WERI-Rb-1 (cell line): ENCODE measurements around the gene FAM47E.

Source experiments
- DNase-seq: peaks from one replicate; pipeline ENCODE4 v3.0.0-alpha.2; 2020
- H3K27ac ChIP-seq: fragments of 250-450 bp; sonication (Bioruptor Pico); 2 replicates; pipeline ENCODE4 v1.5.1; 2020; ENCODE audit warnings: mild to moderate bottlenecking, moderate library complexity
- H3K27me3 ChIP-seq: fragments of 250-450 bp; sonication (Bioruptor Pico); 2 replicates; pipeline ENCODE4 v1.5.1; 2021; ENCODE audit warnings: mild to moderate bottlenecking, low read depth, moderate library complexity; ENCODE audit not compliant: insufficient read depth, severe bottlenecking
- H3K36me3 ChIP-seq: fragments of 250-450 bp; sonication (Bioruptor Pico); 2 replicates; pipeline ENCODE4 v1.5.1; 2020; ENCODE audit warnings: mild to moderate bottlenecking, moderate library complexity
- H3K4me3 ChIP-seq: 2 replicates; pipeline ENCODE4 v1.5.1; 2011; ENCODE audit warnings: low read depth, mild to moderate bottlenecking, control low read depth, low read length
- H3K9me3 ChIP-seq: fragments of 250-450 bp; sonication (Bioruptor Pico); 2 replicates; pipeline ENCODE4 v1.5.1; 2021; ENCODE audit warnings: mild to moderate bottlenecking, moderate library complexity; ENCODE audit not compliant: severe bottlenecking
- TF ChIP-seq, protein P1 (sequence below): IDR thresholded peaks from 2 replicates; pipeline ENCODE4 v1.5.1; 2011; ENCODE audit warnings: low read depth, mild to moderate bottlenecking, control low read depth, inconsistent platforms, low read length

FAM47E gene

DNA sequence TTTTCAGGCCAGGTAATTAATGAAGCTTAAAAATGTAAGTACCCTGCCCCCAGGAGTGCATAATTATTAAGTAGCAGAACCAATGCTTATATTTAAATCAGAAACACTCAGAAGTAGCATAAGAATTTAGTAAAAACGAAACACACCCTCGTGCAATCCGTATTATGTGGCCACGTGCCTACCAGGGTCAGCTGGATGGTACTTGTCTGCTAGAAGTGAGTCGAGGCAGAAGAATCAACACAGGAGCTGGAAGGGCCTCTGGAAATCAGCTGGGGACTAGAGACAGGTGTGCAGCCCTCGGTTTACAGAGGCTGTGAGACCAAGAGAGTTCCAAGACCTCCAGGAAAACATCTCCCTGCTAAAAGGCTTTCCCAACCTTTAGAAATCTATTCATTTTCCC, 559 bp upstream of the FAM47E start:
- Histone ChIP-seq H3K27me3 (no peaks in the 10 kb centered on the region), H3K36me3 (no peaks in the 10 kb centered on the region), H3K27ac (peak overlapping the region; percentile 43), H3K9me3 (no peaks in the 10 kb centered on the region), H3K4me3 (peak overlapping the region; percentile 64)
- TF ChIP-seq, protein P1, sequence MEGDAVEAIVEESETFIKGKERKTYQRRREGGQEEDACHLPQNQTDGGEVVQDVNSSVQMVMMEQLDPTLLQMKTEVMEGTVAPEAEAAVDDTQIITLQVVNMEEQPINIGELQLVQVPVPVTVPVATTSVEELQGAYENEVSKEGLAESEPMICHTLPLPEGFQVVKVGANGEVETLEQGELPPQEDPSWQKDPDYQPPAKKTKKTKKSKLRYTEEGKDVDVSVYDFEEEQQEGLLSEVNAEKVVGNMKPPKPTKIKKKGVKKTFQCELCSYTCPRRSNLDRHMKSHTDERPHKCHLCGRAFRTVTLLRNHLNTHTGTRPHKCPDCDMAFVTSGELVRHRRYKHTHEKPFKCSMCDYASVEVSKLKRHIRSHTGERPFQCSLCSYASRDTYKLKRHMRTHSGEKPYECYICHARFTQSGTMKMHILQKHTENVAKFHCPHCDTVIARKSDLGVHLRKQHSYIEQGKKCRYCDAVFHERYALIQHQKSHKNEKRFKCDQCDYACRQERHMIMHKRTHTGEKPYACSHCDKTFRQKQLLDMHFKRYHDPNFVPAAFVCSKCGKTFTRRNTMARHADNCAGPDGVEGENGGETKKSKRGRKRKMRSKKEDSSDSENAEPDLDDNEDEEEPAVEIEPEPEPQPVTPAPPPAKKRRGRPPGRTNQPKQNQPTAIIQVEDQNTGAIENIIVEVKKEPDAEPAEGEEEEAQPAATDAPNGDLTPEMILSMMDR = no peak
- no peak for DNase-seq

DNA sequence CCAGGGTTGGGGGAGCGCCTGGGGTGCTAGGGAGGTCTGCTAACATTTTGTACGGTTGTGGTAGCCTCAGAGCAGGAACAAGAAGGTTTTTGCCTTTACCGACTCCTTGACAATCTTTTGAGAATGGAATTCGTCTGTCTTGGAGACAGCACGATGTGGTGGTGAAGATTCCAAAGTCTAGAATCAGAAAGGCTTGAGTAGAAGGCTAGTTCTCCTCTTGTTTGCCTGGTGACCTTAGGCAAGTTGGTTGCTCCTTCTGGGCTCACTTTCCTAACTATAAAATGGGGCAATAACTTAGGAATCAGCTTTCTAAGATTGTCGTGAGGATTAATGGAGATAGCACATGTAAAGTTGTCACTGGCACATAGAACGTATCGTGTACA, 741 bp downstream of the FAM47E start:
- Histone ChIP-seq H3K27me3 (no peaks in the 10 kb centered on the region), H3K4me3 (no peak overlapping the region), H3K36me3 (no peaks in the 10 kb centered on the region), H3K9me3 (no peaks in the 10 kb centered on the region), H3K27ac (no peak overlapping the region)
- TF ChIP-seq, protein P1 = no peak
- DNase-seq = no peak

DNA sequence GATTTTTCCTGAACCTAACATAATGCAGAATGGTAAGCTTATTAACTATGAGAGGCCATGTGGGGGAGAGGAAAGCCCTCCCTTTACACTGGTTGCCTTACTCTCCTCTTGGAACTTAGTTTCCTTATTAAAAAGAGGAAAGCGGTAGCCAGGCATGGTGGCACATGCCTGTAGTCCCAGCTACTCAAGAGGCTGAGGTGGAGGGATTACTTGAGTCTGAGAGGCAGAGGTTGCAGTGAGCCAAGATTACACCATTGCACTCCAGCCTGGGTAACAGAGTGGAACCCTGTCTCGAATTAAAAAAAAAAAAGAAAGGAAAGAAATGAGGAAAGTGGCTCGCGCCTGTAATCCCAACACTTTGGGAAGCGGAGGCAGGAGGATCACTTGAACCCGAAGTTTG, 2.0 kb downstream of the FAM47E start:
- Histone ChIP-seq H3K4me3 (no peak overlapping the region), H3K9me3 (no peaks in the 10 kb centered on the region), H3K27ac (no peak overlapping the region), H3K27me3 (no peaks in the 10 kb centered on the region), H3K36me3 (no peaks in the 10 kb centered on the region)
- no peak for DNase-seq
- TF ChIP-seq, protein P1 = no peak

DNA sequence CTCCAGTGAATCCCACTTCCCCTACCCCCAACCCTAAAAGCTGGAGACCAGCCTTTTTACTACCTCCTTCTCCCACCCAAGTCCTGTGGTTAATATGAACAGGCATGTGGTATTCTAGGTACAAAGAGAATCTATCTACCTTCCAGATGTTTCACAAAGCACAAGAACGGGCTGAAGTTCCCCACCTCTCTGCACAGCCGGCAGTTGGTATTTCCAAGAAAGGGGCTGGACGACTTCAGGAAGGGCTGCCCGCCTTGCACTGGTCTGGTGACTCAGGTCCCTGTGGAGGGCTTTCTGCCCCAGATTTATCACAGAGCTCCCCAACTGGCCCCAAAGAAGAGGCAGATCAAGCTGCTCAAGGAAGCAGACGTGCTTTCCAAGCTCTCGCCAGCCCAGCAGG, 4.5 kb downstream of the FAM47E start:
- Histone ChIP-seq H3K27me3 (no peaks in the 10 kb centered on the region), H3K9me3 (no peaks in the 10 kb centered on the region), H3K27ac (no peak overlapping the region), H3K36me3 (no peaks in the 10 kb centered on the region), H3K4me3 (no peak overlapping the region)
- TF ChIP-seq, protein P1 = no peak
- DNase-seq = no peak

DNA sequence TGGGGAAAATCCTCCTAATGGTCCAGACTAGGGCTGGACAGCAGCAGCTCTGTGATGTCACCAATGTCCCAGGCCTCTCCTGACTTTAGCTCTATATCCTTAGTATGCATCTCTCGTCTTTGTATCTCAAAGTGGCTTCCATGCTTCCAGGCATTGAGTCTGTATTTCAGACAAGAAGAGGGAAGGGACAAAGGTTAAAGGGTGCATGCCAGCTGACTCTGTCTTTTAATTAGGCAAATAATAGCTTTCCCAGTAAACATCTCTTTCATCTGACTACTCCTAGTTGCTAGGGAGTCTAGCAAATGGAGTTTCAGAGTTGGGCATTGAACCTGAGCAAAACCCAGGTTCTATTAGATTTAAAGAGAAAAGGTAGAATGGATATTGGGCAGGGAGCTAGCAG, 5.4 kb downstream of the FAM47E start:
- H3K4me3 ChIP-seq = no peak overlapping the region
- no peak overlapping the region for H3K27ac ChIP-seq
- H3K36me3 ChIP-seq = no peaks in the 10 kb centered on the region
- H3K9me3 ChIP-seq = no peaks in the 10 kb centered on the region
- DNase-seq = no peak
- H3K27me3 ChIP-seq = no peaks in the 10 kb centered on the region
- TF ChIP-seq, protein P1 = no peak

DNA sequence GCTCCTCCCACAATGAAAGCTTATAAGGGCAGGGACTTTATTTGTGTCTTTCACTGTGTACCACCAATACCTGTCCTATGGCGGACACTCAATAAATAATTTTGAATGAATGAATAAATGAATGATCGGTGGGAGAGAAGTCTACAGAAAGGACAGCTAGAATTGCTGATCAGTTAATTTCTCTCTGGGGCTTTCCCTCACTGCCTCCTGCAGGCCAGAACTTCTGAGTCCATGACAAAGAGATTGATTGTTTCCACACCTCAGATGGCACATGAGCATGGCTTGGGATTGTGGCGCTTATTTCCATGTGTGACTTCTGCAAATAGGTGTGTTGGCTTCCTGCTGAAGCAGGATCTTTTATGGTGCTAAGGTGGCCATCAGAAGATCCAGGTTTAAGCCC, 6.3 kb downstream of the FAM47E start:
- H3K4me3 ChIP-seq = no peak overlapping the region
- no peaks in the 10 kb centered on the region for H3K27me3 ChIP-seq
- TF ChIP-seq, protein P1 = no peak
- H3K9me3 ChIP-seq = no peaks in the 10 kb centered on the region
- no peak overlapping the region for H3K27ac ChIP-seq
- H3K36me3 ChIP-seq = no peaks in the 10 kb centered on the region
- no peak for DNase-seq
